HEK293T (cell line): Measurements from ENCODE around the gene PIGBOS1.

Source experiments
- BHLHE40 ChIP-seq: fragments of 450-650 bp; IDR thresholded peaks from 2 replicates; pipeline ENCODE4 v1.6.1; 2016; ENCODE audit warnings: mild to moderate bottlenecking, moderate library complexity, borderline replicate concordance
- FOXM1 ChIP-seq: fragments of 450-650 bp; IDR thresholded peaks from 2 replicates; pipeline ENCODE4 v1.6.1; 2017; ENCODE audit warnings: mild to moderate bottlenecking, borderline replicate concordance

- TF ChIP-seq BHLHE40, result no peak
- TF ChIP-seq FOXM1, result no peak
These were observed 39.7 kb downstream of the PIGBOS1 start for GRCh38 chr15:55279100-55279745.
